Transverse colon (tissue), 4 donors: Measurements from ENCODE around the gene CNTN4. TPM values are rescaled to one million over a fixed set of nuclear protein-coding genes. Genes with fewer than 3 reads are reported as not detected.

ENCODE experiments used
- DNase-seq: peaks from one replicate; pipeline ENCODE4 v3.0.0-alpha.2; 2019
- H3K27ac ChIP-seq, 4 donors: fragments of 200-600 bp; sonication (generic); 2 replicates each; pipeline ENCODE4 v1.5.1; 2016 to 2018; ENCODE audit warnings: inconsistent platforms in 4 of 4
- H3K27me3 ChIP-seq: fragments of 200-600 bp; sonication (generic); 2 replicates; pipeline ENCODE4 v1.5.1; 2017; ENCODE audit warnings: inconsistent platforms
- H3K36me3 ChIP-seq, 4 donors: fragments of 200-600 bp; sonication (generic); 2 replicates each; pipeline ENCODE4 v1.5.1; 2017 to 2019; ENCODE audit warnings: inconsistent platforms in 4 of 4
- H3K4me1 ChIP-seq, 4 donors: fragments of 200-600 bp; sonication (generic); 2 replicates each; pipeline ENCODE4 v1.5.1; 2017 to 2020; ENCODE audit warnings: inconsistent platforms in 4 of 4
- H3K4me3 ChIP-seq, 4 donors: fragments of 200-600 bp; sonication (generic); 1 replicate in 1 of 4; 2 replicates in 3 of 4; pipeline versions ENCODE4 v1.5.1 to v1.6.1; 2017 to 2019; ENCODE audit warnings: inconsistent platforms in 4 of 4
- H3K9me3 ChIP-seq, 2 donors: fragments of 200-600 bp; sonication (generic); 2 replicates each; pipeline ENCODE4 v1.5.1; 2017 to 2019; ENCODE audit warnings: inconsistent platforms in 2 of 2
- EP300 ChIP-seq: sonication (generic); formaldehyde crosslinking; IDR thresholded peaks from one replicate; pipeline ENCODE4 v1.6.1; 2017; ENCODE audit warnings: antibody characterized with exemption, low read depth
- POLR2A ChIP-seq: fragments of 450-650 bp; IDR thresholded peaks from one replicate; pipeline ENCODE4 v1.6.1; 2016; ENCODE audit warnings: antibody characterized with exemption, mild to moderate bottlenecking, moderate library complexity
- POLR2AphosphoS5 ChIP-seq, 3 donors: sonication (generic); formaldehyde crosslinking; IDR thresholded peaks; one replicate each; pipeline ENCODE4 v1.6.1; 2016; ENCODE audit warnings: antibody characterized with exemption in 3 of 3
- WGBS, 2 donors: methylation state at CpG; one replicate each; pipeline ENCODE4 v1.1.5; 2018; ENCODE audit warnings: low coverage in 1 of 2; 5-methylcytosine and 5-hydroxymethylcytosine counted together
- in situ Hi-C, 4 donors: fragments of 200-750 bp; cut with MboI; loops; one replicate each; pipeline versions ENCODE4 v1.15.0 to v1.15.1; 2017; ENCODE audit warnings: low sequenced_read_pairs in 3 of 4, low pct_ligation_motif_present in 1 of 4, low pct_unique_long_range_greater_than_20kb in 1 of 4
- intact Hi-C: fragments of 100-400 bp; cut with DNase I; formaldehyde crosslinking; loops from one replicate; pipeline ENCODE4 v1.15.1; 2023; ENCODE audit warnings: low total_unique reads
- total RNA-seq, 4 donors: library from RNA; depleted of rRNA; stranded (reverse); fragments of >200 nt; gene quantifications; one replicate each; pipeline ENCODE4 v1.1.0, GENCODE V29; 2016
- TF ChIP-seq, protein P1 (sequence below), 5 experiments: fragments of 200-600 bp in 3 of 5; fragments of 450-650 bp in 2 of 5; sonication (generic) in 3 of 5; IDR thresholded peaks; 1 replicate in 2 of 5; 2 replicates in 3 of 5; pipeline ENCODE4 v1.5.1; 2016 to 2017; ENCODE audit warnings: antibody characterized with exemption in 5 of 5, inconsistent platforms in 3 of 5, mild to moderate bottlenecking in 2 of 5, moderate library complexity in 1 of 5

The CNTN4 gene
- total RNA-seq, 4 donors from 2014 or later = 17.6 to 49.0 (median 17.8) TPM

DNA sequence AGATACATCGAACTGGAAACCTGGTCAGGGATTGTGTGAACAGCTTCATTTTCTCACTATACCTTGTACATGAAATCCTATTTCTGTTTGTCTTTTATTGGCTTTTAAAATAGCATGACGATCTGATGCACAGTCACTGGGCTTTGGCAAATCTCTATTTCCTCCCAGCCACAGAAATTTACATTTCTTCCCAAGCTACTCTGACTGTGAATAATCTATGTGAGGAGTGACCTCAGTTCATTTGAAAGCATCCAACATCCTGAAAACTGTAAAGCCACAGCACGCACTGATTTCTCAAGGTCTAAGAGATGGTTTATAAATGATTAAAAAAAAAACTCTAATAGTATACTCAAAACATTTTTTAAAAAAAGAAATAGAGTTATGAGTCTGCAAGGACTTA, 561.2 kb downstream of the CNTN4 start:
- no peaks in the 10 kb centered on the region for H3K27me3 ChIP-seq
- in situ Hi-C loops (no loop called here), intact Hi-C loops (no loop called here)
- no peak for DNase-seq
- H3K27ac ChIP-seq = no peak overlapping the region
- no peaks in the 10 kb centered on the region for H3K4me1 ChIP-seq
- WGBS, 2 donors = 49 to 57% methylated on average over 2 to 3 of the region's 3 CpGs
- TF ChIP-seq POLR2A (no peak), EP300 (no peak), POLR2AphosphoS5 (IDR thresholded peaks at IDR 0.05) (no peak)
- TF ChIP-seq, protein P1, sequence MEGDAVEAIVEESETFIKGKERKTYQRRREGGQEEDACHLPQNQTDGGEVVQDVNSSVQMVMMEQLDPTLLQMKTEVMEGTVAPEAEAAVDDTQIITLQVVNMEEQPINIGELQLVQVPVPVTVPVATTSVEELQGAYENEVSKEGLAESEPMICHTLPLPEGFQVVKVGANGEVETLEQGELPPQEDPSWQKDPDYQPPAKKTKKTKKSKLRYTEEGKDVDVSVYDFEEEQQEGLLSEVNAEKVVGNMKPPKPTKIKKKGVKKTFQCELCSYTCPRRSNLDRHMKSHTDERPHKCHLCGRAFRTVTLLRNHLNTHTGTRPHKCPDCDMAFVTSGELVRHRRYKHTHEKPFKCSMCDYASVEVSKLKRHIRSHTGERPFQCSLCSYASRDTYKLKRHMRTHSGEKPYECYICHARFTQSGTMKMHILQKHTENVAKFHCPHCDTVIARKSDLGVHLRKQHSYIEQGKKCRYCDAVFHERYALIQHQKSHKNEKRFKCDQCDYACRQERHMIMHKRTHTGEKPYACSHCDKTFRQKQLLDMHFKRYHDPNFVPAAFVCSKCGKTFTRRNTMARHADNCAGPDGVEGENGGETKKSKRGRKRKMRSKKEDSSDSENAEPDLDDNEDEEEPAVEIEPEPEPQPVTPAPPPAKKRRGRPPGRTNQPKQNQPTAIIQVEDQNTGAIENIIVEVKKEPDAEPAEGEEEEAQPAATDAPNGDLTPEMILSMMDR (IDR thresholded peaks at IDR 0.05) = no peak
- H3K9me3 ChIP-seq = no peaks in the 10 kb centered on the region
- no peaks in the 10 kb centered on the region for H3K36me3 ChIP-seq
- no peak overlapping the region for H3K4me3 ChIP-seq

DNA sequence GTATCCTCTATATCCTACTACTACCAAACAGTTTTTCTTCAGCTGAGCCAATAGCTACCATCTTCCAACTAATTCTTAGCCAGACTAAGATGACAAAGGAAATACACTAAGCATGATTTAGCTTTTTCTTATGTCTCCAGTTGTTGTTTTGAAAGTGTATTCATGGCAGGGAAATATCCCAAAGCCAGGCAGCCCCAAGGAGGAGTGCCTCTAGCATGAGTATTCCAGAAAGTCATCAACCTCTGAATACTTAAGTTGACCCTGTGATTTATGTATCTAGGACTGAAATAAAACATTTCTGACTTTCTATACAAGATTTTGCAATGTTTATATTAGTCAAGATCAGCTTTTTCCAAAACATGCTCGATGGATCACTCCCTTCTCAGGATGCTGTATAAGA, 562.4 kb downstream of the CNTN4 start:
- intact Hi-C loops (no loop called here), in situ Hi-C loops (no loop called here)
- Histone ChIP-seq H3K4me1 (no peaks in the 10 kb centered on the region), H3K9me3 (no peaks in the 10 kb centered on the region), H3K27me3 (no peaks in the 10 kb centered on the region), H3K27ac (no peak overlapping the region), H3K36me3 (no peaks in the 10 kb centered on the region), H3K4me3 (no peak overlapping the region)
- no peak for DNase-seq
- 60 to 68% methylated on average over 1 of the region's 1 CpG for WGBS, 2 donors
- TF ChIP-seq POLR2AphosphoS5 (IDR thresholded peaks at IDR 0.05) (no peak), POLR2A (no peak)

DNA sequence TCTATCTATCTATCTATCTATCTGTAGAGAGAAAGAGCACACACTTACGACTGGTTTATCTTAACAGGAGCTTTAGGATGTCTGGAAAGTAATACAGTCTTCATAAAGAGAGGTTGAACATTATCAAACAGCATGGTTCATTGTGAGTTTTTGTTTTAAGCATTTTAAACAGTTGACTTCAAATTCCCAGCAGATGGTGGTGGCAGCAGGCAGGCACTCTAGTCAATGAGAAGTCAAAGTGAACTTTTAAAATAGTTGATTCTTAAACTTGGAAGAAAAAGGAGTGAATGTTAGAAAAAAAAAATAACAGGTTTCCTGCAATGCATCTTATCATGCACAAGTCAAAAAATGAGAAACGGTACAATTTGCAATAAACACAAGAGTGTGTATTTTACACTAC, 578.8 kb downstream of the CNTN4 start:
- H3K27ac ChIP-seq = no peak overlapping the region
- DNase-seq = no peak
- WGBS, 2 donors = 73 to 75% methylated on average over 2 of the region's 2 CpGs
- H3K4me3 ChIP-seq = no peak overlapping the region
- TF ChIP-seq POLR2A = no peak
- no peak for TF ChIP-seq EP300
- TF ChIP-seq, protein P1 (IDR thresholded peaks at IDR 0.05) = no peak
- no peak for TF ChIP-seq POLR2AphosphoS5 (IDR thresholded peaks at IDR 0.05)
- no peaks in the 10 kb centered on the region for H3K27me3 ChIP-seq
- no peaks in the 10 kb centered on the region for H3K9me3 ChIP-seq
- intact Hi-C loops = no loop called here
- H3K4me1 ChIP-seq = no peaks in the 10 kb centered on the region
- H3K36me3 ChIP-seq = no peaks in the 10 kb centered on the region
- in situ Hi-C loops = no loop called here

DNA sequence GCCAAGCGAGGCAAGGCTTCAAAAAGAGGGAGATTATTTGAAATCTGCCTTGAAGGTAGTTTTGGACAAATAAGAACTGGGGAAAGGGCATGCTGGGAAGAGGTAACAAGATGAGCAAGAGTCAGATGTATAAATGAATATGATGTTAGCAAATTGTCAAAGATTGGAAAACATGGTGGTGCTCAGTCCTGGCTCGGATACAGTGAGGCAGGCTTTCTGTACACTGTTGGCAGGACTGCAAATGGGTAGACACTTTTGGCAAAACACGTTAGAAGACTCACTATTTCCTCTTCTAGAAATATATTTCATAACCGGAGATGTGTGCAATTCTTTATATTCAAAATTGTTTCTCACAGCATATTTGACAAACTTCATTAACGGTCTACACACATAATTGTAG, 581.6 kb downstream of the CNTN4 start:
- DNase-seq = no peak
- 80 to 82% methylated on average over 5 of the region's 5 CpGs for WGBS, 2 donors
- H3K4me3 ChIP-seq = no peak overlapping the region
- H3K9me3 ChIP-seq = no peaks in the 10 kb centered on the region
- no peaks in the 10 kb centered on the region for H3K27me3 ChIP-seq
- no peak for TF ChIP-seq POLR2AphosphoS5 (IDR thresholded peaks at IDR 0.05)
- no peak for TF ChIP-seq POLR2A
- TF ChIP-seq EP300 = no peak
- TF ChIP-seq, protein P1 (IDR thresholded peaks at IDR 0.05) = no peak
- intact Hi-C loops = no loop called here
- no peaks in the 10 kb centered on the region for H3K4me1 ChIP-seq
- H3K36me3 ChIP-seq = no peaks in the 10 kb centered on the region
- in situ Hi-C loops = no loop called here
- H3K27ac ChIP-seq = no peak overlapping the region

DNA sequence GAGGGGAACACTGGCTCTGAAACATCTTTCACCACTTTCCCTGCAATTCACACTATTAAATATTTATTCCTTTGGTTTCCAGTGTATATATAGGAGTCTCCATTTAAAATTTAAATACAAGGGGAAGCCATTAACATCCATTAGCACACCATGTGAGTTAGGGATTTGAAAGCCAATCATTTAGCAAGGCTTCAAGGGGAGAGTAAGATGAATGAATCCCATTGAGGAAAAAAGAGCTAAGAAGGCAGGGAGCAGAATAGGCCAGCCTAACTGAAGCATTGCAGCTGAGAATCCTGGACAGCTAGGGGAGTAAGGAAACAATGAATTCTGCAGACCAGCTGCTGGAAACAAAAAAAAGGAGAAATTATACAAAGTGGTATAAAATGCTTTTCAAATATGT, 585.4 kb downstream of the CNTN4 start:
- DNase-seq = no peak
- TF ChIP-seq, protein P1 (IDR thresholded peaks at IDR 0.05) = no peak
- no peak overlapping the region for H3K27ac ChIP-seq
- no peak overlapping the region for H3K4me3 ChIP-seq
- in situ Hi-C loops (no loop called here), intact Hi-C loops (no loop called here)
- no peaks in the 10 kb centered on the region for H3K36me3 ChIP-seq
- no peaks in the 10 kb centered on the region for H3K27me3 ChIP-seq
- H3K4me1 ChIP-seq = no peaks in the 10 kb centered on the region
- no peaks in the 10 kb centered on the region for H3K9me3 ChIP-seq
